Spleen (tissue), 11 donors: ENCODE measurements around the gene AGPAT4. TPM values are rescaled to one million over a fixed set of nuclear protein-coding genes. Genes with fewer than 3 reads are reported as not detected.

ENCODE experiments used
- DNase-seq: peaks from one replicate; pipeline ENCODE4 v3.0.0-alpha.2; 2020
- H3K27ac ChIP-seq, 8 donors: fragments of 200-600 bp; sonication (generic) in 7 of 8; 1 replicate in 4 of 8; 2 replicates in 4 of 8; pipeline versions ENCODE4 v1.5.0 to v1.8.0; 2016 to 2021; ENCODE audit warnings: inconsistent platforms in 4 of 8, mild to moderate bottlenecking in 4 of 8, moderate library complexity in 1 of 8
- H3K27me3 ChIP-seq, 7 donors: fragments of 200-600 bp; sonication (generic) in 6 of 7; replicated peaks in 1 of 7; 1 replicate in 4 of 7; 2 replicates in 3 of 7; pipeline versions ENCODE4 v1.5.0 to v1.8.0; 2016 to 2021; ENCODE audit warnings: inconsistent platforms in 3 of 7, mild to moderate bottlenecking in 1 of 7
- H3K36me3 ChIP-seq, 6 donors: fragments of 200-600 bp; sonication (generic) in 5 of 6; 1 replicate in 4 of 6; 2 replicates in 2 of 6; pipeline versions ENCODE4 v1.5.0 to v1.8.0; 2016 to 2021; ENCODE audit warnings: inconsistent platforms in 2 of 6
- H3K4me1 ChIP-seq, 6 donors: fragments of 200-600 bp; sonication (generic) in 5 of 6; 1 replicate in 3 of 6; 2 replicates in 3 of 6; pipeline versions ENCODE4 v1.5.0 to v1.8.0; 2016 to 2021; ENCODE audit warnings: inconsistent platforms in 3 of 6
- H3K4me3 ChIP-seq, 8 donors: fragments of 200-600 bp; sonication (generic) in 7 of 8; 1 replicate in 4 of 8; 2 replicates in 4 of 8; pipeline versions ENCODE4 v1.5.0 to v1.8.0; 2016 to 2021; ENCODE audit warnings: inconsistent platforms in 4 of 8, mild to moderate bottlenecking in 4 of 8, moderate library complexity in 2 of 8
- H3K9me3 ChIP-seq, 8 donors: fragments of 200-600 bp; sonication (generic) in 7 of 8; 1 replicate in 4 of 8; 2 replicates in 4 of 8; pipeline versions ENCODE4 v1.5.0 to v1.8.0; 2016 to 2021; ENCODE audit warnings: inconsistent platforms in 4 of 8
- CTCF ChIP-seq, 11 experiments: fragments of 200-600 bp in 7 of 11; fragments of 450-650 bp in 4 of 11; sonication (generic) in 4 of 11; IDR thresholded peaks in 8 of 11; conservative IDR thresholded peaks in 3 of 11; 1 replicate in 7 of 11; 2 replicates in 4 of 11; pipeline versions ENCODE4 v1.4.0 to v1.8.0; 2016 to 2021; ENCODE audit warnings: antibody characterized with exemption in 11 of 11, inconsistent platforms in 4 of 11, mild to moderate bottlenecking in 1 of 11
- POLR2A ChIP-seq, 3 donors: fragments of 450-650 bp; IDR thresholded peaks; one replicate each; pipeline ENCODE4 v1.5.1; 2017; ENCODE audit warnings: antibody characterized with exemption in 3 of 3, mild to moderate bottlenecking in 1 of 3
- POLR2AphosphoS5 ChIP-seq, 3 donors: sonication (generic); formaldehyde crosslinking; IDR thresholded peaks; one replicate each; pipeline ENCODE4 v1.5.1; 2017; ENCODE audit warnings: antibody characterized with exemption in 3 of 3
- WGBS, 5 donors: extraction: QIAGEN DNeasy Blood & Tissue Kit in 3 of 5; methylation state at CpG; one replicate each; pipeline versions ENCODE4 v1.1.5 to v1.1.7; 2013 to 2018; 5-methylcytosine and 5-hydroxymethylcytosine counted together
- intact Hi-C: fragments of 100-400 bp; cut with DNase I; formaldehyde crosslinking; loops from one replicate; pipeline ENCODE4 v1.15.0; 2023; ENCODE audit warnings: low total_unique reads
- polyA plus RNA-seq, 3 donors: library from polyadenylated mRNA; stranded (reverse); fragments of 200-250 nt; gene quantifications; one replicate each; pipeline ENCODE4 v1.2.1, GENCODE V29; 2013
- total RNA-seq, 7 donors: library from RNA; depleted of rRNA in 3 of 7; stranded (reverse); fragments of >200 nt in 3 of 7; fragmentation: NEBNext Ultra II Directional in 4 of 7; extraction: Animal tissue kit (Norgen Biotek cat#: 25700) in 4 of 7; gene quantifications; one replicate each; pipeline versions ENCODE4 v1.1.0 to v1.2.1, GENCODE V29; 2016 to 2021
- donor health status: healthy with polysubstance abuse.
- donor health status: DM: no; HTN: no; CAD: no; lungs with moderate emphysema.
- donor health status: DM: no; HTN: no; CAD: no.
- donor health status: Bipolar disorder and iron deficiency.
- donor health status: healthy.
- donor health status: DM: no; HTN: no; CAD: no.
- donor health status: DM: yes; HTN: yes; CAD: no.

The AGPAT4 gene
- total and polyA plus RNA-seq, 10 donors = 0.80 to 16.8 (median 8.4) TPM

DNA sequence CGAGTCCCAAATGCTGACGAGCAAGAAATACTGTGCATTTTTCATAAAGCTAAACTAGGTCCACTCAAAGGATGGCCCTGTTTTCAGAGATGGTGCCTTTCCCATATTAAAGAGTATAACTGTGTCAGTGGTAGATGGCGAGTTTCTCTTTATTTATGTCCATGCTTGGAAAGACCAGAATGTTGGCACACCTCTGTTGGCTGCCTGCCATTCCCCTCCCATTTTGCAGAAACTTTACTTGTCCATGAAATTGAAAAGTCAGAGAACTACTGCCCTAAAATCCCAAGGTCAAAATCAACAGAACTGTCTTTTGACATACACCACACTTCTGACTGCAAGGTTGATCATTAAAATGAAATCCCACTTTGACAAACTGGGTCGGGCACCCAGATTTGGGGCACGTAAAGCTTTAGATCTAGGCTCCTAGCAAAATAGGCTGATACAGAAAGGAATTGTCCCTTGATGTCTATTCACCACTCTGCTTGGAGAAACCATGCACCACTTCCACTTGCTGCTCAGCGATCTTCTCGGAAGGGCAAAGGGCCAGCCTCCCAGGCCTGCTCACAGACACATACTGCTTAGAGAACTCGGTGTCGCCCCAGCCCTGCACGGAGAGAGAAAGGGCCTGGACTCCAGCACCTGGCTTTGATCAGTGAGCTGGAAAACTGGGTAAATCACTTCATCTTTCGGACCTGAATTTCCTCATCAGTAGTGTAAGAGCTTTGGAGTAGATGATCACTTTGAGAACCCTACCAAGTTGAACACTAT is 130.0 kb downstream of the AGPAT4 start:
- intact Hi-C loops = no loop called here
- Histone ChIP-seq H3K4me1 (no peaks in the 10 kb centered on the region), H3K27me3 (no peaks in the 10 kb centered on the region), H3K9me3 (no peaks in the 10 kb centered on the region), H3K4me3 (no peak overlapping the region), H3K36me3 (peaks cover 0 to 55% (median 3%) of the 10 kb centered on the region in 6 donors), H3K27ac (no peak overlapping the region)
- no peak for DNase-seq
- TF ChIP-seq POLR2A (IDR thresholded peaks at IDR 0.05) = no peak
- TF ChIP-seq POLR2AphosphoS5 (IDR thresholded peaks at IDR 0.05) = no peak
- no peak for TF ChIP-seq CTCF (IDR thresholded peaks at IDR 0.05 in 8 of 11, conservative IDR thresholded peaks at IDR 0.05 in 3 of 11)
- 92 to 95% (median 94%) methylated on average over 11 of the region's 11 CpGs for WGBS, 5 donors

DNA sequence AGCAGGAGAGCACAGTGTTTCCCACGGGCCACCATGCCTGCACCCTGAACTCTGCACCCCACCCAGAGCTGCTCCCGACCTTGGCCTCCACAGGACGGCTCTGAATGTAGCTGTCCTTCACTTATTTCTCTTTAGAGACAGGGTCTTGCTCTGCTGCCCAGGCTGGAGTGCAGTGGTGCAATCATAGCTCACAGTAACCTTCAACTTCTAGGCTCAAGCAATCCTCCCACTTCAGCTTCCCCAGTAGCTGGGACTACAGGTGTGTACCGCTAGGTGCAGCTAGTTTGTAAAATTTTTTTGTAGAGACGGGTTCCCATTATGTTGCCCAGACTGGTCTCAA is 130.9 kb downstream of the AGPAT4 start:
- 79 to 87% (median 84%) methylated on average over 5 of the region's 5 CpGs for WGBS, 5 donors
- intact Hi-C loops = no loop called here
- Histone ChIP-seq H3K9me3 (no peaks in the 10 kb centered on the region), H3K36me3 (peaks cover 0 to 55% (median 2%) of the 10 kb centered on the region in 6 donors), H3K27me3 (no peaks in the 10 kb centered on the region), H3K27ac (no peak overlapping the region), H3K4me1 (no peaks in the 10 kb centered on the region), H3K4me3 (no peak overlapping the region)
- TF ChIP-seq CTCF (IDR thresholded peaks at IDR 0.05 in 8 of 11, conservative IDR thresholded peaks at IDR 0.05 in 3 of 11) (no peak), POLR2A (IDR thresholded peaks at IDR 0.05) (no peak), POLR2AphosphoS5 (IDR thresholded peaks at IDR 0.05) (no peak)
- DNase-seq = no peak

- peaks cover 0 to 63% (median 2%) of the 10 kb centered on the region in 6 donors for H3K36me3 ChIP-seq
- DNase-seq = no peak
- no peaks in the 10 kb centered on the region for H3K27me3 ChIP-seq
- TF ChIP-seq POLR2A (IDR thresholded peaks at IDR 0.05) (no peak), CTCF (IDR thresholded peaks at IDR 0.05 in 8 of 11, conservative IDR thresholded peaks at IDR 0.05 in 3 of 11) (no peak), POLR2AphosphoS5 (IDR thresholded peaks at IDR 0.05) (no peak)
- H3K27ac ChIP-seq = no peak overlapping the region
- H3K4me3 ChIP-seq = no peak overlapping the region
- intact Hi-C loops = no loop called here
- H3K9me3 ChIP-seq = no peaks in the 10 kb centered on the region
- peaks cover 0 to 5% (median 0%) of the 10 kb centered on the region in 6 donors for H3K4me1 ChIP-seq
- WGBS, 5 donors = 75 to 89% (median 80%) methylated on average over 11 of the region's 11 CpGs
Measured at GRCh38 chr6:161141173-161141572, 132.7 kb downstream of the AGPAT4 start.

GRCh38 chr6:161140554-161140875 is 133.3 kb downstream of the AGPAT4 start:
- Histone ChIP-seq H3K27ac (no peak overlapping the region), H3K4me3 (no peak overlapping the region), H3K4me1 (peaks cover 0 to 12% (median 0%) of the 10 kb centered on the region in 6 donors), H3K27me3 (no peaks in the 10 kb centered on the region), H3K36me3 (peaks cover 0 to 64% (median 5%) of the 10 kb centered on the region in 6 donors), H3K9me3 (no peaks in the 10 kb centered on the region)
- no peak for DNase-seq
- intact Hi-C loops = no loop called here
- 94 to 97% (median 96%) methylated on average over 8 to 10 of the region's 10 CpGs for WGBS, 5 donors
- TF ChIP-seq POLR2AphosphoS5 (IDR thresholded peaks at IDR 0.05) (peak in 1 of 3 donors; percentile 5), POLR2A (IDR thresholded peaks at IDR 0.05) (no peak), CTCF (IDR thresholded peaks at IDR 0.05 in 8 of 11, conservative IDR thresholded peaks at IDR 0.05 in 3 of 11) (no peak)
